Tracheal epithelial cell (primary cell): ENCODE data around the gene TMIGD2. TPM values are rescaled to one million over a fixed set of nuclear protein-coding genes. Genes with fewer than 3 reads are reported as not detected.

Experiments used
- total RNA-seq: library from RNA; depleted of rRNA; stranded (reverse); fragments of >200 nt; gene quantifications from 2 replicates; pipeline ENCODE4 v1.2.1, GENCODE V29; 2014

Gene TMIGD2
- total RNA-seq = not detected in 2 replicates

GRCh38 chr19:4302243-4302640, at the start of gene TMIGD2:
Gene TMIGD2, minus strand, starts transcription at chr19:4302389. Its CDS starts 4 bp downstream, at chr19:4302385.

DNA sequence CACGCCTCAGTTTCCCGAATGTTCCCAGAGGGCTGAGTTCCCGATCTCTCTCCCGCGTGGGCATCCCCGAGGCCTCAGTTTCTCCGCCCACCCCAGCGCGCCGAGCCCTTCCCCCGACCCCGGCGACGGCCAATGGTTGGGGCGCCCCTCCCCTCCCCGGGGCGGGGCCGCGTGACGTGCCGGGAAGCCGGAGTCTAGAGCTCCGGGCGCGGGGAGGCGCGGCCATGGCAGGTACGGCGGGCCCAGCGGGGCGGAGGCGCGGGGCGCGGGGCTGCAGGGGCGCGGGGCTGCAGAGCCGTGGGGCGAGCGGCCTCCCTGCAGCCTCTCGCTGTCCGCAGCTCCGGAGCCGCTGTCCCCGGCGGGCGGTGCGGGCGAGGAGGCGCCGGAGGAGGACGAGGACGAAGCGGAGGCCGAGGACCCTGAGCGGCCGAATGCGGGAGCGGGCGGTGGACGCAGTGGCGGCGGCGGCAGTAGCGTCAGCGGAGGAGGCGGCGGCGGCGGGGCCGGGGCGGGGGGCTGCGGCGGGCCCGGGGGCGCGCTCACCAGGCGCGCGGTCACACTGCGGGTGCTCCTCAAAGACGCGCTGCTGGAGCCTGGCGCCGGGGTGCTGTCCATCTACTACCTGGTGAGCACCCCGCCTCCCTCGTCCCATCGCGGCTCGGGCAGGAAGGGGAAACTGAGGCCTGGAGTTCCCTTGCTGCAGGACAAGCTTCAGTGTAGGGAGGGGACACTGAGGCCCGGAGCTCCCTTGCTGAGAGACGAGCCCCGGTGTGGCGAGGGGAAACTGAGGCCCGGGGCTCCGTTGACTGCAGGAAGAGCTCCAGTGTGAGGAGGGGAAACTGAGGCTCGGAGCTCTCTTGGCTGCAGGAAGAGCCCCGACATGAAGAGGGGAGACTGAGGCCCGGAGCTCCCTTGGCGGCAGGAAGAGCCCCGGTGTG, 41.5 kb upstream of the TMIGD2 start, which contains the start of gene MPND:
Gene MPND, plus strand, starts transcription at position 193 of the 938 bp plus-strand sequence. Its CDS starts 32 bp downstream, at position 225.

DNA sequence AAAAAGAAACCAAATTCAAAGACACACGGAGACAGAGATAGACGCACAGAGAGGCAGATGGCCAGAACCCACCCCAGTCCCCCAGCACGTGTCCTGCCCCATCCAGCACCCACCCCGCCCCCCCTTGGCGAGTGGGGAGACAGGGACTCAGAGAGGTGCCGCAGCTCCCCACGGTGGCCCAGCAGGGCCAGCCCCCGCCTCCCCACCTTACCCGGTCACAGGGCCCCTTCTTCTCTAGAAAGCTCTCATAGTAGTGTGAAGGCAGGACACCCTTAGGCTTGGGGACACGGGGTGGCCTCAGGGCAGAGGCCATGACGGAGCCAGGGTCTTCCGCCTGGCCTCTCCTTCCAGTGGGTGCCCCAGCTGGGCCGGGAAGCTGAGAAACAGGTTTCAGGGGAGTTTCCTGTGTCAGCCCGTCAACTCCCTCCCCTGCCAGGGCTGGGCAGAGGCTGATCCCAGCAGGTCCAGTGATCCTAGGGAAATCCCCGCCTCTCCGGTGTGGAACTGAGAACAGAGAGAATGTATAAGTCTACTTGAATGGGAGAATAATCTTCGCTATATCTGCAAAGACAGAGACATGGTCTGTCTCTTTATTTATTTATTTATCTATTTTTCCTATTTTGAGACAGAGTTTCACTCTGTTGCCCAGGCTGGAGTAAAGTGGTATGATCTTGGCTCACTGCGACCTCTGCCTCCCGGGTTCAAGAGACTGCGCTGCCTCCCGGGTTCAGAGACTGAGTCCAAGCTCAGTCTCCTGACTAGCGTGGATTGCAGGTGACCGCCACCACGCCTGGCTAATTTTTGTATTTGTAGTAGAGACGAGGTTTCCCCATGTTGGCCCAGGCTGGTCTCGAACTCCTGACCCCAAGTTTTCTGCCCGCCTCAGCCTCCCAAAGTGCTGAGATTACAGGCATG, 36.5 kb upstream of the TMIGD2 start, which contains the start of gene STAP2:
Gene STAP2, minus strand, starts transcription at position 387 of the 915 bp plus-strand sequence. Its CDS starts 74 bp downstream, at position 313.

DNA sequence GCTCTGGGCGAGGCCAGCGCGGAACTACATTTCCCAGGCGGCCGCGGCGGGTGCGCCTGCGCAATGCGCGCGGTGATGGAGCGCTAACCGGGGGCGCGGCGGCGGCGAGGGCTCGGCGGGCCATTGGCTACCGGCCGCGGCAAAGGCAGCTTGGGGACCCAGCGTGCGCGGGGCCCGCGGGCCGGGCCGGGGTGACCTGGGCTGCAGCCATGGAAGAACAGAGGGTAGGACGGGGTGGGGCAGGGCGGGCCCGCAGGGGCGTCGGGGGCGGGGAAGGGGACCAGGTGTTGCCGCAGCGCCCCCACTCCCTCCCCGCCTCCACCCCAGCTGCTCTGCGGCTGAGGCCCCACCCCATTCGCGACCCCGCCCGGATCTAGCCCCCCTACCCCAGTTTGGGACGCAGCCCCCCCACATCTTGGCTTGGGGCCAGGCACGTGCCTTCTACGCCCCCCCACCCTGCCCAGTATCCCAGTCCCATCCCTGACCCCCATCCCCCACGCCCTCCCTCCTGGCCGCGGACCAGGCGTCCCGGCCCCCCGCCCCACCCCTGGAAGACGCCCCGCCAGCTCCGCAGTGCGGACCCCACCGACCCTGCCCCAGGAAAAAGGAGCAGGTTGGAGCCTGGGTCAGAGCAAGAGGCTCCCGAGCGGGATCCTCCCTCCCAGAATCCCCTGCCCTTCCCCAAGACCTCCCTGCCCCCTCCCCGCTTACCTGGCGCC, 2.5 kb upstream of the TMIGD2 start, which contains the start of gene FSD1:
Gene FSD1, plus strand, starts transcription at position 61 of the 719 bp plus-strand sequence. Its CDS starts 149 bp downstream, at position 210.

GRCh38 chr19:4278419-4279266, 23.5 kb downstream of the TMIGD2 start, which contains the start of gene SHD:
Gene SHD, plus strand, starts transcription at chr19:4279266. Its CDS starts 798 bp downstream, at chr19:4280064.

DNA sequence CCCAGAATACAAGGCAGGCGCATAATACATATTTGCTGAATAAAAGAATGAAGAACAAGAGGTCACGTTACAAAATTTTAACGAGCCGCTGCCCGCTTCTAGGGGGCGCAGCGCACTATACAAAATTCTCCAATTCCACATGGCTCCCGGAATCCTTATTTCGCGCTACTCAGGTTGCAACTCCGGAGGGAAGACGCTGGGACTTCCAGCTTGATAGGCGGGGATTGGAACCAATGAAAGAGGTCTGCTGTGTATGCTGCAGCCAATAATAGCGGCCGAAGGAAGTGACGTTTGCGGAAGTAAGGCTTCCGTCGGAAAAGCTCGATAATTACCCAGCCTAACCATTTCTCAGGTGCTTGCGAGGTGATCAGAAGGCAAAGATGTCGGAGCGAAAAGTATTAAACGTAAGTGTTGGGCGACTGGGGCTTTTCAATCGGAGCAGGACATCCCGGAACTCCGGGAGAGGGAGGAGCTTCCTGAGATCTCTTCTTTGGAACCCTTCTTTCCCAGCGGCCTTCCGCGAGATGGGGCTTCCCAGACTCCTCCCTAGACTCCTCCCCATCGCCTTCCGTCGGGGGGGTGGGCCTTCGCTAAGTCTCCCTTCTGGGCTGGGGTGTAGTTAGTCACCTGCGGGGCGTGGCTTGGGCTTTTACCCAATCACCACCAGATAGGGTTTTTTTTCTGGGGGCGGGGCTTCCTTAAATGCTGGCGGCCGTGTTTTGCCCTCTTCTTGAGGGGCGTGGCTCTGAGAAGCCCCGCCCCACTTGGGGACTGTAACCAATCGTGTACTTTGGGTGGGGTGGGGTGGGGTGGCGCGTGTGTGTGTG, 55.2 kb downstream of the TMIGD2 start, which contains the start of gene YJU2:
Gene YJU2, plus strand, starts transcription at position 314 of the 827 bp plus-strand sequence. Its CDS starts 67 bp downstream, at position 381.

Other genes with a start within 250 kb of the TMIGD2 start
- 34.5 and 35.9 TPM in 2 replicates for gene ZBTB7A, start 235.5 kb downstream of the TMIGD2 start, total RNA-seq
- gene MAP2K2, start 178.3 kb downstream of the TMIGD2 start, total RNA-seq = 155 and 173 TPM in 2 replicates
- not detected in 2 replicates for gene CREB3L3, start 148.8 kb downstream of the TMIGD2 start, total RNA-seq
- 9.0 and 28.0 TPM in 2 replicates for gene SIRT6, start 119.8 kb downstream of the TMIGD2 start, total RNA-seq
- 0.72 TPM in 1 of 2 replicates, not detected in the other for gene ANKRD24, start 119.7 kb downstream of the TMIGD2 start, total RNA-seq
- gene EBI3, start 72.9 kb downstream of the TMIGD2 start, total RNA-seq = 0.96 TPM in 1 of 2 replicates, not detected in the other
- gene YJU2, start 55.3 kb downstream of the TMIGD2 start, total RNA-seq = 18.5 and 20.2 TPM in 2 replicates
- gene SHD, start 23.1 kb downstream of the TMIGD2 start, total RNA-seq = not detected in 2 replicates
- 1.9 TPM in 1 of 2 replicates, not detected in the other for gene FSD1, start 2.2 kb upstream of the TMIGD2 start, total RNA-seq
- gene STAP2, start 36.4 kb upstream of the TMIGD2 start, total RNA-seq = 76.3 and 95.2 TPM in 2 replicates
- gene MPND, start 41.2 kb upstream of the TMIGD2 start, total RNA-seq = 2.8 and 4.3 TPM in 2 replicates
- gene SH3GL1, start 98.2 kb upstream of the TMIGD2 start, total RNA-seq = 34.3 and 43.9 TPM in 2 replicates
- gene CHAF1A, start 100.3 kb upstream of the TMIGD2 start, total RNA-seq = 3.9 and 4.5 TPM in 2 replicates
- 95.7 and 106 TPM in 2 replicates for gene UBXN6, start 155.4 kb upstream of the TMIGD2 start, total RNA-seq
- gene HDGFL2, start 169.9 kb upstream of the TMIGD2 start, total RNA-seq = 25.8 and 34.9 TPM in 2 replicates
- gene PLIN4, start 216.1 kb upstream of the TMIGD2 start, total RNA-seq = 1.7 and 8.7 TPM in 2 replicates
- 0.96 TPM in 1 of 2 replicates, not detected in the other for gene PLIN5, start 232.8 kb upstream of the TMIGD2 start, total RNA-seq
- 0.72 TPM in 1 of 2 replicates, not detected in the other for gene LRG1, start 237.6 kb upstream of the TMIGD2 start, total RNA-seq